ENCODE data around the gene IGF2BP3.

DNA sequence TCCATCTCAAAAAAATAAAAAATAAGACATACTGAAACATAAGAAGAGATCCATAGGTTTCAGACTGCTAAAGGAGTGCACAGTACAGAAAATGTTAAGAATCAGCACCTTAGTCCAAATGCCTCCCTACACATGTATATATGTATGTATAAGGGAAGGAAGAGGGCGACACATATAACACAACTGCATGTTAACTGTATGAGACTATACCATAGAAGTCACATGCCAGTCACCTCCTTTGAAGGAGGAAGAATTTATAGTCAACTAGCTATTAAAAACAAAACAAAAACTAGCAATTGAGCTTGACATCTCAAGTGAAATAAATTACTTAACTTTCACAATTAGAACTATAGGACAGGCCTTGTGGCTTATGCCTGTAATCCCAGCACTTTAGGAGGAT is 50.4 kb downstream of the IGF2BP3 start:
- TF ChIP-seq, protein P1, sequence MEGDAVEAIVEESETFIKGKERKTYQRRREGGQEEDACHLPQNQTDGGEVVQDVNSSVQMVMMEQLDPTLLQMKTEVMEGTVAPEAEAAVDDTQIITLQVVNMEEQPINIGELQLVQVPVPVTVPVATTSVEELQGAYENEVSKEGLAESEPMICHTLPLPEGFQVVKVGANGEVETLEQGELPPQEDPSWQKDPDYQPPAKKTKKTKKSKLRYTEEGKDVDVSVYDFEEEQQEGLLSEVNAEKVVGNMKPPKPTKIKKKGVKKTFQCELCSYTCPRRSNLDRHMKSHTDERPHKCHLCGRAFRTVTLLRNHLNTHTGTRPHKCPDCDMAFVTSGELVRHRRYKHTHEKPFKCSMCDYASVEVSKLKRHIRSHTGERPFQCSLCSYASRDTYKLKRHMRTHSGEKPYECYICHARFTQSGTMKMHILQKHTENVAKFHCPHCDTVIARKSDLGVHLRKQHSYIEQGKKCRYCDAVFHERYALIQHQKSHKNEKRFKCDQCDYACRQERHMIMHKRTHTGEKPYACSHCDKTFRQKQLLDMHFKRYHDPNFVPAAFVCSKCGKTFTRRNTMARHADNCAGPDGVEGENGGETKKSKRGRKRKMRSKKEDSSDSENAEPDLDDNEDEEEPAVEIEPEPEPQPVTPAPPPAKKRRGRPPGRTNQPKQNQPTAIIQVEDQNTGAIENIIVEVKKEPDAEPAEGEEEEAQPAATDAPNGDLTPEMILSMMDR (IDR thresholded peaks at IDR 0.05), result no peak
- TF ChIP-seq POLR2A (IDR thresholded peaks at IDR 0.05), result no peak
